ENCODE data around the gene PATZ1.
"Not testable (repeated sequence)": the region's sequence is repeated elsewhere in the genome, so short reads cannot be mapped to it uniquely, and the experiment has no call there.

PATZ1 gene

GRCh38 chr22:31363885-31364465 is 17.8 kb upstream of the PATZ1 start:
- TF ChIP-seq, protein P1, sequence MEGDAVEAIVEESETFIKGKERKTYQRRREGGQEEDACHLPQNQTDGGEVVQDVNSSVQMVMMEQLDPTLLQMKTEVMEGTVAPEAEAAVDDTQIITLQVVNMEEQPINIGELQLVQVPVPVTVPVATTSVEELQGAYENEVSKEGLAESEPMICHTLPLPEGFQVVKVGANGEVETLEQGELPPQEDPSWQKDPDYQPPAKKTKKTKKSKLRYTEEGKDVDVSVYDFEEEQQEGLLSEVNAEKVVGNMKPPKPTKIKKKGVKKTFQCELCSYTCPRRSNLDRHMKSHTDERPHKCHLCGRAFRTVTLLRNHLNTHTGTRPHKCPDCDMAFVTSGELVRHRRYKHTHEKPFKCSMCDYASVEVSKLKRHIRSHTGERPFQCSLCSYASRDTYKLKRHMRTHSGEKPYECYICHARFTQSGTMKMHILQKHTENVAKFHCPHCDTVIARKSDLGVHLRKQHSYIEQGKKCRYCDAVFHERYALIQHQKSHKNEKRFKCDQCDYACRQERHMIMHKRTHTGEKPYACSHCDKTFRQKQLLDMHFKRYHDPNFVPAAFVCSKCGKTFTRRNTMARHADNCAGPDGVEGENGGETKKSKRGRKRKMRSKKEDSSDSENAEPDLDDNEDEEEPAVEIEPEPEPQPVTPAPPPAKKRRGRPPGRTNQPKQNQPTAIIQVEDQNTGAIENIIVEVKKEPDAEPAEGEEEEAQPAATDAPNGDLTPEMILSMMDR (IDR thresholded peaks at IDR 0.05; ENCODE audit: insufficient read depth, low read depth, low read length, missing control alignments), result no peak
- no peak overlapping the region for H3K4me3 ChIP-seq (ENCODE audit: low read depth, low read length)
- no peak for DNase-seq (ENCODE audit: low read depth)

DNA sequence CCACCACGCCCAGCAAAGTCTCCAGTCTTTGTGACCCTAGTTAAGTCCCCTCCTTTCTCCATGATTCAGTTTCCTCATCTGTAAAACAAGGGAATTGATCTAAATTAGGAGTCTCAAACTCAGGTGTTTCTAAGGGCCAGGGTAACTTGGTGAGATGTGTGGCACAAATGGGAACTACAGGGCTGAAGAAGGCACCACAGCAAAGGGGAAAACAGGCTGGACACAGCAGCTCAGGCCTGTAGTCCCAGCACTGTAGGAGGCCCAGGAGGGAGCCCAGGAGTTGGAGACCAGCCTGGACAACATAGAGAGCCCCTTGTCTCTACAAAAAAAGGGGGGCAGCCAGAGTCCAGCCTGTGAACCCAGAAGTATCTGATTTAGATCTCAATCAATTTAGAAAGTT is 15.6 kb upstream of the PATZ1 start:
- TF ChIP-seq, protein P1 (IDR thresholded peaks at IDR 0.05; ENCODE audit: insufficient read depth, low read depth, low read length, missing control alignments), result no peak
- DNase-seq (ENCODE audit: low read depth), result no peak
- no peak overlapping the region for H3K4me3 ChIP-seq (ENCODE audit: low read depth, low read length)

DNA sequence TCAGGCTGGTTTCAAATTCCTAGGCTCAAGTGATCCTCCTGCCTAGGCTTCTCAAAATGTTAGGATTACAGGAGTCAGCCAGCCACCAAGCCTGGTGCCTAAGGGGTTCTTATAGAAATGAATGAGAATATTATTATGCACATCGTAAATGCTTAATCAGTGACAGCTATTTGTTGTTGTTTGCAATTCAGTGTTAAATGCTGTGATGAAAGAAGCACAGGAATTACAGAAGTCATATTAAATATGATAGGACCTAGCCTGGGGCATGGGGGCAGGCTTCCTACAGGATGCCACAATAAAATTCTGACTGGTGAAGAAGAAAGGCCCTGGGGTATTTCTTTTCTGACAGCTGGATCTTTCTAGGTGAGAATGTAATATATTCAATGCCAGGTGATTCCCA is 13.9 kb upstream of the PATZ1 start:
- no peak for DNase-seq (ENCODE audit: low read depth)
- no peak overlapping the region for H3K4me3 ChIP-seq (ENCODE audit: low read depth, low read length)
- TF ChIP-seq, protein P1 (IDR thresholded peaks at IDR 0.05; ENCODE audit: insufficient read depth, low read depth, low read length, missing control alignments), result no peak

DNA sequence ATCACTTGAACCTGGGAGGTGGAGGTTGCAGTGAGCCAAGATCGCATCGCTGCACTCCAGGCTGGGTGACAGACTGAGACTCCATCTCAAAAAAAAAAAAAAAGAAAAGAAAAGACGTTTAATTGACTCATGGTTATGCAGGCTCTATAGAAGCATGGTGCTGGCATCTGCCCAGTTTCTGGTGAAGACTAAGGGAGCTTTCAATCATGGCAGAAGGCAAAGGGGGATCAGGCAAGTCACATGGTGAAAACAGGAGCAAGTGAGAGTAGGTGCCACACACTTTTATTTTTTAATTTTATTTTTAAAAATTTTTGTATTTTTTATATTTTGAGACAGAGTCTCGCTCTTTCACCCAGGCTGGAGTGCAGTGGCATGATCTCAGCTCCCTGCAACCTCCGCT is 8.4 kb upstream of the PATZ1 start:
- no peak for DNase-seq (ENCODE audit: low read depth)
- no peak overlapping the region for H3K4me3 ChIP-seq (ENCODE audit: low read depth, low read length)
- TF ChIP-seq, protein P1 (IDR thresholded peaks at IDR 0.05; ENCODE audit: insufficient read depth, low read depth, low read length, missing control alignments), result no peak

DNA sequence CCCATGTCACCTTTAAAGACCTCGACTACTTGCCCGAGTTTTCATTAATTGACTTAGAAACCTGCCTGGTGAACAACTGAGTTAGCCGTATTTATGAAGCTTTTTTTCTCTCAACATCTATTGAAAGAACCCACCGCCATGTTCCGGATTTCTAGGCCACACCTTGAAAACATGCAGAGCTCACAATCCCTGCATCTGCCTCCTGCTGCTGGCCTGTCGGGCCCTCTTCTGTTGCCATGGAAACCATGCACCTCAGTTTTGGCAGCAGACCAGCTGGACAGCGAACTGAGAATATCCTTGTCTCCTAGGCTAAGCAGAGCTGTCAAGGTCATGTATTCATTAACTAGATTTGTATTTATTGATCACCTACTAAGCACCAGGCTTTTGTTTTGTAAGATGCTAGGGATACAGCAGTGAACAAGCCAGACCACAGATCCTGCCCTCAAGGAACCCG is 4.3 kb upstream of the PATZ1 start:
- TF ChIP-seq, protein P1 (IDR thresholded peaks at IDR 0.05; ENCODE audit: insufficient read depth, low read depth, low read length, missing control alignments), result no peak
- no peak for DNase-seq (ENCODE audit: low read depth)

GRCh38 chr22:31349960-31350359 is 3.8 kb upstream of the PATZ1 start:
- no peak for DNase-seq (ENCODE audit: low read depth)
- TF ChIP-seq, protein P1 (IDR thresholded peaks at IDR 0.05; ENCODE audit: insufficient read depth, low read depth, low read length, missing control alignments), result no peak
- no peak overlapping the region for H3K4me3 ChIP-seq (ENCODE audit: low read depth, low read length)

More for the DNA sequence above, 4.3 kb upstream of the PATZ1 start:
- H3K4me3 ChIP-seq (ENCODE audit: low read depth, low read length), result no peak overlapping the region

DNA sequence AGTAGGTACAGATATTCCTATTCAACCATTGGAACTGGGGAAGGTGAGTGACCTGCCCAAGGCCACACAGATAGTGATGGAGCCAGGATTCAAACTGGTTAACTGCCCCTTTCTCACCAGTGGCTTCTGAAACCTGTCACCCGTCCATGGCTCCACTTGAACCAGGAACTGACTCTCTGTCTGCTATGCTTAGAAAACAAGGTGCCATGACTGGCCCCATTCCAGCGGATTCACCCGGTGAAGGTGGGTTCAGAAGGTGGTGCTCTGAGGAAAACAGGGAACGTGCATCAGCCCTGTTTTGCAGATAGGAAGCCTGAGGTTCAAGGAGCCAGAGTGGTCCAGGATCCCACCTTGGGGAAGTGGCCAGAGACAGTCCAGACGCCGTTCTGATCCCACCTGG is 2.6 kb upstream of the PATZ1 start:
- H3K4me3 ChIP-seq (ENCODE audit: low read depth, low read length), result no peak overlapping the region
- TF ChIP-seq, protein P1 (IDR thresholded peaks at IDR 0.05; ENCODE audit: insufficient read depth, low read depth, low read length, missing control alignments), result no peak
- DNase-seq (ENCODE audit: low read depth), result no peak

DNA sequence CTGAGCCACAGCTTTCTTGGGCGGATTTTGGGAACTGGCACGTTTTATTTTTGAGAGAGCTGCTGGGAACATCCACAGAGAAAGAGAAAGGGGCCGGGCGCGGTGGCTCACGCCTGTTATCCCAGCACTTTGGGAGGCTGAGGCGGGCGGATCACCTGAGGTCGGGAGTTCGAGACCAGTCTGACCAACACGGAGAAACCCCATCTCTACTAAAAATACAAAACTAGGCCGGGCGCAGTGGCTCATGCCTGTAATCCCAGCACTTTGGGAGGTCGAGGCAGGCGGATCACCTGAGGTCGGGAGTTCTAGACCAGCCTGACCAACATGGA is 1.8 kb upstream of the PATZ1 start:
- not testable (repeated sequence) for DNase-seq (ENCODE audit: low read depth)
- peak overlapping the region; percentile 96 for H3K4me3 ChIP-seq (ENCODE audit: low read depth, low read length)

All from GM12865 (cell line).